Measurements from ENCODE around the gene PRAMEF17. TPM values are rescaled to one million over a fixed set of nuclear protein-coding genes. Genes with fewer than 3 reads are reported as not detected.
"Not testable (repeated sequence)": the region's sequence is repeated elsewhere in the genome, so short reads cannot be mapped to it uniquely, and the experiment has no call there.

Gene PRAMEF17
- total RNA-seq = not detected

GRCh38 chr1:13389332-13389731 is at the start of gene PRAMEF17:
Gene PRAMEF17, plus strand, starts transcription at chr1:13389632. Its CDS starts 26 bp downstream, at chr1:13389658.
- H3K4me1 ChIP-seq, H3K27me3 ChIP-seq: not testable (repeated sequence)

GRCh38 chr1:13342496-13342895 is 46.9 kb upstream of the PRAMEF17 start:
- intact Hi-C loops (cut with DNase I); H3K36me3 ChIP-seq (replicated peaks in 1 of 2; ENCODE audit: insufficient read depth in 1 of 2, low read depth in 2 of 2); DNase-seq; H3K4me1 ChIP-seq; ATAC-seq; H3K4me3 ChIP-seq; H3K9me3 ChIP-seq; H3K27me3 ChIP-seq; H3K27ac ChIP-seq: not testable (repeated sequence)
- WGBS, 2 donors = 66 to 68% methylated on average over 4 to 8 of the region's 8 CpGs

More at GRCh38 chr1:13389332-13389731, at the start of gene PRAMEF17:
- H3K36me3 ChIP-seq (replicated peaks in 1 of 2; ENCODE audit: insufficient read depth in 1 of 2, low read depth in 2 of 2); DNase-seq; H3K9me3 ChIP-seq; H3K27ac ChIP-seq; ATAC-seq; intact Hi-C loops (cut with DNase I); H3K4me3 ChIP-seq: not testable (repeated sequence)

GRCh38 chr1:13347034-13347433 is 42.4 kb upstream of the PRAMEF17 start, which contains the start of gene PRAMEF14:
Gene PRAMEF14, minus strand, starts transcription at chr1:13347134. Its CDS starts 1,820 bp downstream, at chr1:13345314.
- H3K4me1 ChIP-seq; H3K27ac ChIP-seq; H3K4me3 ChIP-seq; H3K27me3 ChIP-seq; H3K36me3 ChIP-seq (replicated peaks in 1 of 2; ENCODE audit: insufficient read depth in 1 of 2, low read depth in 2 of 2); ATAC-seq; intact Hi-C loops (cut with DNase I); DNase-seq; H3K9me3 ChIP-seq: not testable (repeated sequence)
- WGBS, 2 donors = 43 to 67% methylated on average over 7 of the region's 7 CpGs

- H3K27ac ChIP-seq; H3K36me3 ChIP-seq (replicated peaks in 1 of 2; ENCODE audit: insufficient read depth in 1 of 2, low read depth in 2 of 2); H3K9me3 ChIP-seq; H3K27me3 ChIP-seq; DNase-seq; H3K4me3 ChIP-seq; ATAC-seq; H3K4me1 ChIP-seq; intact Hi-C loops (cut with DNase I): not testable (repeated sequence)
- 78 to 89% methylated on average over 6 of the region's 8 CpGs for WGBS, 2 donors
Measured at GRCh38 chr1:13353476-13353875, 36.0 kb upstream of the PRAMEF17 start.

- H3K36me3 ChIP-seq (replicated peaks in 1 of 2; ENCODE audit: insufficient read depth in 1 of 2, low read depth in 2 of 2); DNase-seq; H3K4me3 ChIP-seq; H3K9me3 ChIP-seq; H3K27me3 ChIP-seq; H3K4me1 ChIP-seq; H3K27ac ChIP-seq; ATAC-seq; intact Hi-C loops (cut with DNase I): not testable (repeated sequence)
- no CpG with 5 or more reads among the region's 9 CpGs for WGBS, 2 donors
Measured at GRCh38 chr1:13354475-13354874, 35.0 kb upstream of the PRAMEF17 start.

- ATAC-seq; H3K27ac ChIP-seq; intact Hi-C loops (cut with DNase I); H3K4me3 ChIP-seq; H3K9me3 ChIP-seq; H3K4me1 ChIP-seq; H3K36me3 ChIP-seq (replicated peaks in 1 of 2; ENCODE audit: insufficient read depth in 1 of 2, low read depth in 2 of 2); H3K27me3 ChIP-seq: not testable (repeated sequence)
- TF ChIP-seq CTCF (IDR thresholded peaks at IDR 0.05) = peak; percentile 34 to 52 (median 45)
- DNase-seq = peak; percentile 16 to 35 (median 24)
- 0 to 1% methylated on average over 5 of the region's 5 CpGs for WGBS, 2 donors
Measured at GRCh38 chr1:13356774-13357173, 32.7 kb upstream of the PRAMEF17 start.

- H3K27ac ChIP-seq; H3K9me3 ChIP-seq; DNase-seq; H3K4me1 ChIP-seq; ATAC-seq; H3K27me3 ChIP-seq; intact Hi-C loops (cut with DNase I); H3K4me3 ChIP-seq; H3K36me3 ChIP-seq (replicated peaks in 1 of 2; ENCODE audit: insufficient read depth in 1 of 2, low read depth in 2 of 2): not testable (repeated sequence)
- WGBS, 2 donors = 75% methylated on average over 2 of the region's 7 CpGs; no CpG with 5 or more reads in 1 of the 2 donors
Measured at GRCh38 chr1:13362364-13362763, 27.1 kb upstream of the PRAMEF17 start.

GRCh38 chr1:13364928-13365327 is 24.5 kb upstream of the PRAMEF17 start:
- H3K27me3 ChIP-seq; H3K4me3 ChIP-seq; H3K27ac ChIP-seq; H3K36me3 ChIP-seq (replicated peaks in 1 of 2; ENCODE audit: insufficient read depth in 1 of 2, low read depth in 2 of 2); ATAC-seq; DNase-seq; intact Hi-C loops (cut with DNase I); H3K9me3 ChIP-seq; H3K4me1 ChIP-seq: not testable (repeated sequence)
- WGBS, 2 donors = 54 to 84% methylated on average over 2 to 3 of the region's 4 CpGs

- H3K4me3 ChIP-seq; DNase-seq; H3K27me3 ChIP-seq; ATAC-seq; H3K36me3 ChIP-seq (replicated peaks in 1 of 2; ENCODE audit: insufficient read depth in 1 of 2, low read depth in 2 of 2); H3K4me1 ChIP-seq; intact Hi-C loops (cut with DNase I); H3K27ac ChIP-seq; H3K9me3 ChIP-seq: not testable (repeated sequence)
- 65 to 72% methylated on average over 3 of the region's 3 CpGs for WGBS, 2 donors
Measured at GRCh38 chr1:13366536-13366935, 22.9 kb upstream of the PRAMEF17 start.

- ATAC-seq; H3K4me1 ChIP-seq; H3K27ac ChIP-seq; H3K36me3 ChIP-seq (replicated peaks in 1 of 2; ENCODE audit: insufficient read depth in 1 of 2, low read depth in 2 of 2); H3K4me3 ChIP-seq; H3K9me3 ChIP-seq; H3K27me3 ChIP-seq; intact Hi-C loops (cut with DNase I): not testable (repeated sequence)
- DNase-seq = peak in 1 of 4 donors; percentile 10
- WGBS, 2 donors = 46 to 54% methylated on average over 4 of the region's 4 CpGs
Measured at GRCh38 chr1:13368544-13368943, 20.9 kb upstream of the PRAMEF17 start.

GRCh38 chr1:13378983-13379382 is 10.4 kb upstream of the PRAMEF17 start:
- H3K9me3 ChIP-seq; DNase-seq; H3K27me3 ChIP-seq; H3K4me3 ChIP-seq; intact Hi-C loops (cut with DNase I); H3K4me1 ChIP-seq; H3K36me3 ChIP-seq (replicated peaks in 1 of 2; ENCODE audit: insufficient read depth in 1 of 2, low read depth in 2 of 2); ATAC-seq; H3K27ac ChIP-seq: not testable (repeated sequence)
- 66 to 74% methylated on average over 3 of the region's 3 CpGs for WGBS, 2 donors

Data from body of pancreas (tissue), 4 donors.